K562 (cell line): Measurements from ENCODE around the gene PTCH1.

ENCODE experiments used
- ATF1 ChIP-seq, 2 experiments: fragments of 450-650 bp in 1 of 2; IDR thresholded peaks; 2 replicates each; pipeline ENCODE4 v1.6.1; 2016; ENCODE audit warnings: missing compliant biosample characterization in 1 of 2, missing genetic modification characterization in 1 of 2
- CTCF ChIP-seq, 3 experiments: IDR thresholded peaks in 2 of 3; conservative IDR thresholded peaks in 1 of 3; 2 replicates each; pipeline ENCODE4 v1.5.1; 2011 to 2012; ENCODE audit warnings: low read length in 3 of 3, mild to moderate bottlenecking in 3 of 3, control low read depth in 2 of 3, improper control_type of control experiment in 1 of 3, inconsistent platforms in 1 of 3, low read depth in 1 of 3, mixed read lengths in 1 of 3, moderate library complexity in 1 of 3; ENCODE audit not compliant: insufficient read depth in 2 of 3
- EP300 ChIP-seq: IDR thresholded peaks from 2 replicates; pipeline ENCODE4 v1.6.1; 2012; ENCODE audit warnings: low read length, improper control_type of control experiment
- GABPA ChIP-seq: fragments of 200-800 bp; sonication (Bioruptor generic); conservative IDR thresholded peaks from 2 replicates; pipeline ENCODE4 v1.6.1; 2016; ENCODE audit warnings: low read depth, missing genetic modification characterization, missing compliant biosample characterization
- HDAC6 ChIP-seq: IDR thresholded peaks from 2 replicates; pipeline ENCODE4 v1.6.1; 2012; ENCODE audit warnings: low read depth, mild to moderate bottlenecking, control low read depth, inconsistent platforms, low read length, moderate library complexity
- NFYB ChIP-seq: IDR thresholded peaks from 2 replicates; pipeline ENCODE4 v1.6.1; 2011; ENCODE audit warnings: mild to moderate bottlenecking, moderate library complexity; ENCODE audit not compliant: insufficient read length; ENCODE audit errors: extremely low read depth
- POLR2A ChIP-seq: fragments of 450-650 bp; conservative IDR thresholded peaks from 2 replicates; pipeline ENCODE4 v1.6.1; 2016
- POLR2AphosphoS2 ChIP-seq: IDR thresholded peaks from 2 replicates; pipeline ENCODE4 v1.6.1; 2012; ENCODE audit warnings: low read length, improper control_type of control experiment
- SMAD1 ChIP-seq: fragments of 150-350 bp; IDR thresholded peaks from 2 replicates; pipeline ENCODE4 v1.6.1; 2014; ENCODE audit warnings: low read length, low read depth; ENCODE audit not compliant: partially characterized antibody
- SRSF1 ChIP-seq: fragments of 200-400 bp; formaldehyde crosslinking; IDR thresholded peaks from 2 replicates; pipeline ENCODE4 v1.6.1; 2017; ENCODE audit warnings: mild to moderate bottlenecking, low read depth, low read length, moderate library complexity
- STAG1 ChIP-seq: sonication (generic); formaldehyde crosslinking; IDR thresholded peaks from 2 replicates; pipeline ENCODE4 v1.5.0; 2020; ENCODE audit warnings: missing genetic modification reagents, borderline replicate concordance
- ZNF318 ChIP-seq, 2 experiments: fragments of 450-650 bp; IDR thresholded peaks; 2 replicates each; pipeline ENCODE4 v1.6.1; 2016; ENCODE audit warnings: mild to moderate bottlenecking in 2 of 2, borderline replicate concordance in 1 of 2, low read depth in 1 of 2, moderate library complexity in 1 of 2

GRCh38 chr9:95495961-95496360 is 20.8 kb downstream of the PTCH1 start:
- TF ChIP-seq HDAC6 (no peak), NFYB (no peak), SRSF1 (no peak), STAG1 (CRISPR knock-in tag) (no peak), POLR2A (no peak), EP300 (no peak), GABPA (tag) (no peak), CTCF (IDR thresholded peaks at IDR 0.05 in 2 of 3, conservative IDR thresholded peaks at IDR 0.05 in 1 of 3; ENCODE audit: insufficient read depth in 2 of 3, low read depth in 1 of 3, low read length in 3 of 3) (no peak), SMAD1 (no peak), POLR2AphosphoS2 (no peak), ATF1 (CRISPR knock-in tag; IDR thresholded peaks at IDR 0.05) (no peak), ATF1 (tag; IDR thresholded peaks at IDR 0.05) (no peak), ZNF318 (IDR thresholded peaks at IDR 0.05; ENCODE audit: borderline replicate concordance in 1 of 2, low read depth in 1 of 2) (no peak)
